SK-N-SH (cell line): ENCODE data around the gene HSD17B7. TPM values are rescaled to one million over a fixed set of nuclear protein-coding genes. Genes with fewer than 3 reads are reported as not detected.

ENCODE experiments used
- CTCF ChIA-PET: fragments of 300-600, 350-600 bp; formaldehyde crosslinking; extraction: SDS; loops from one replicate; lab custom pipeline; 2021; lab: Yijun Ruan, JAX
- POLR2A ChIA-PET: fragments of 350-600 bp; sonication (Branson Sonifier 250); formaldehyde crosslinking; extraction: SDS; loops from one replicate; lab custom pipeline; 2020; ENCODE audit warnings: antibody characterized with exemption, inconsistent platforms; lab: Yijun Ruan, JAX
- DNase-seq: peaks from one replicate; pipeline ENCODE4 v3.0.0; 2012
- H2AFZ ChIP-seq: fragments of 200-600 bp; sonication (generic); 2 replicates; pipeline ENCODE4 v1.8.1; 2016; ENCODE audit warnings: antibody characterized with exemption, mild to moderate bottlenecking, low read depth
- H3F3A ChIP-seq: fragments of 200-600 bp; sonication (generic); replicated peaks from 2 replicates; pipeline ENCODE3; 2016; ENCODE audit warnings: antibody characterized with exemption, mild to moderate bottlenecking; ENCODE audit not compliant: insufficient read depth
- H3K27ac ChIP-seq, 2 experiments: fragments of 200-500 bp in 1 of 2; fragments of 200-600 bp in 1 of 2; sonication (Bioruptor generic) in 1 of 2; sonication (generic), shearing (Covaris generic) in 1 of 2; 2 replicates each; pipeline versions ENCODE4 v1.5.1 to v1.6.1; 2014 to 2016; ENCODE audit warnings: low read depth in 2 of 2, inconsistent platforms in 1 of 2, low read length in 1 of 2, mild to moderate bottlenecking in 1 of 2, mixed read lengths in 1 of 2
- H3K27me3 ChIP-seq: fragments of 200-600 bp; sonication (generic), shearing (Covaris generic); 2 replicates; pipeline ENCODE4 v1.6.1; 2016; ENCODE audit warnings: mixed run types; ENCODE audit not compliant: insufficient read depth
- H3K36me3 ChIP-seq, 2 experiments: fragments of 200-500 bp in 1 of 2; fragments of 200-600 bp in 1 of 2; sonication (Bioruptor generic) in 1 of 2; sonication (generic) in 1 of 2; replicated peaks in 1 of 2; 2 replicates each; pipeline versions ENCODE3 to v1.5.1; 2014 to 2016; ENCODE audit warnings: low read length in 1 of 2, mild to moderate bottlenecking in 1 of 2; ENCODE audit not compliant: insufficient read depth in 2 of 2, control insufficient read depth in 1 of 2
- H3K4me1 ChIP-seq, 2 experiments: fragments of 200-500 bp in 1 of 2; fragments of 200-600 bp in 1 of 2; sonication (Bioruptor generic) in 1 of 2; sonication (generic), shearing (Covaris generic) in 1 of 2; 2 replicates each; pipeline versions ENCODE4 v1.5.1 to v1.6.1; 2014 to 2016; ENCODE audit warnings: low read depth in 1 of 2, low read length in 1 of 2, mixed run types in 1 of 2; ENCODE audit not compliant: insufficient read depth in 2 of 2, control insufficient read depth in 1 of 2
- H3K4me2 ChIP-seq: fragments of 200-600 bp; sonication (generic), shearing (Covaris generic); 2 replicates; pipeline ENCODE4 v1.6.1; 2017; ENCODE audit warnings: mixed run types
- H3K4me3 ChIP-seq, 2 experiments: fragments of 200-500 bp in 1 of 2; fragments of 200-600 bp in 1 of 2; sonication (Bioruptor generic) in 1 of 2; sonication (generic), shearing (Covaris generic) in 1 of 2; 2 replicates each; pipeline versions ENCODE4 v1.5.1 to v1.8.1; 2014 to 2016; ENCODE audit warnings: low read depth in 2 of 2, inconsistent platforms in 1 of 2, low read length in 1 of 2, mild to moderate bottlenecking in 1 of 2, mixed read lengths in 1 of 2, moderate library complexity in 1 of 2
- H3K79me2 ChIP-seq: fragments of 200-600 bp; sonication (generic); 2 replicates; pipeline ENCODE4 v1.8.1; 2017; ENCODE audit warnings: mild to moderate bottlenecking; ENCODE audit not compliant: insufficient read depth
- H3K9ac ChIP-seq: fragments of 200-600 bp; sonication (generic); 2 replicates; pipeline ENCODE4 v1.6.1; 2017; ENCODE audit warnings: mixed run types
- H3K9me2 ChIP-seq: fragments of 200-600 bp; sonication (generic); 2 replicates; pipeline ENCODE4 v1.6.1; 2017; ENCODE audit warnings: mixed run types
- H3K9me3 ChIP-seq: fragments of 200-600 bp; sonication (generic); 2 replicates; pipeline ENCODE4 v1.6.1; 2017; ENCODE audit warnings: mixed run types, mild to moderate bottlenecking, moderate library complexity
- H4K20me1 ChIP-seq: fragments of 200-600 bp; sonication (generic); 2 replicates; pipeline ENCODE4 v1.6.1; 2017; ENCODE audit warnings: mild to moderate bottlenecking, mixed run types; ENCODE audit not compliant: insufficient read depth
- CHD2 ChIP-seq: fragments of 150-350 bp; IDR thresholded peaks from 2 replicates; pipeline ENCODE4 v1.6.1; 2018; ENCODE audit warnings: low read length; ENCODE audit not compliant: partially characterized antibody
- EP300 ChIP-seq, 2 experiments: IDR thresholded peaks; 2 replicates each; pipeline versions ENCODE4 v1.4.0 to v1.6.1; 2012; ENCODE audit warnings: borderline replicate concordance in 1 of 2, low read depth in 1 of 2, low read length in 1 of 2
- FOXJ3 ChIP-seq: sonication (generic); formaldehyde crosslinking; IDR thresholded peaks from 2 replicates; pipeline ENCODE4 v1.5.1; 2020; ENCODE audit warnings: mild to moderate bottlenecking, missing genetic modification reagents
- GATA2 ChIP-seq: sonication (generic); formaldehyde crosslinking; IDR thresholded peaks from 2 replicates; pipeline ENCODE4 v1.5.0; 2020; ENCODE audit warnings: mild to moderate bottlenecking, missing genetic modification reagents
- JUND ChIP-seq: IDR thresholded peaks from 2 replicates; pipeline ENCODE4 v1.4.0; 2012
- MEF2A ChIP-seq: IDR thresholded peaks from 2 replicates; pipeline ENCODE4 v1.4.0; 2012; ENCODE audit warnings: low read depth, borderline replicate concordance
- NRF1 ChIP-seq: IDR thresholded peaks from 2 replicates; pipeline ENCODE4 v1.6.1; 2012; ENCODE audit warnings: low read depth, mild to moderate bottlenecking, low read length
- RFX5 ChIP-seq: IDR thresholded peaks from 2 replicates; pipeline ENCODE4 v1.6.1; 2012; ENCODE audit warnings: mild to moderate bottlenecking, improper control_type of control experiment, low read length
- SMC3 ChIP-seq: IDR thresholded peaks from 2 replicates; pipeline ENCODE4 v1.6.1; 2012; ENCODE audit warnings: low read depth, low read length, improper control_type of control experiment
- TAF1 ChIP-seq: IDR thresholded peaks from 2 replicates; pipeline ENCODE4 v1.6.1; 2012; ENCODE audit warnings: low read depth, mild to moderate bottlenecking, low read length, moderate library complexity, borderline replicate concordance
- WGBS: methylation state at CpG from one replicate; pipeline ENCODE4 v1.1.6; 2017; ENCODE audit warnings: low lambda C conversion rate; 5-methylcytosine and 5-hydroxymethylcytosine counted together
- polyA plus RNA-seq, 3 experiments: library from polyadenylated mRNA; depleted of rRNA; stranded (reverse); fragments of >200 nt; gene quantifications; 2 replicates each; pipeline ENCODE4 v1.2.3, GENCODE V29; 2012
- TF ChIP-seq, protein P1 (sequence below): IDR thresholded peaks from 2 replicates; pipeline ENCODE4; 2012
- TF ChIP-seq, protein P2 (sequence below): fragments of 150-350 bp; IDR thresholded peaks from 2 replicates; pipeline ENCODE4 v1.6.1; 2016; ENCODE audit warnings: mild to moderate bottlenecking, low read depth, low read length
- TF ChIP-seq, protein P3 (sequence below): IDR thresholded peaks from 2 replicates; pipeline ENCODE4 v1.4.0; 2012; ENCODE audit warnings: low read depth, borderline replicate concordance
- TF ChIP-seq, protein P4 (sequence below): fragments of 150-350 bp; IDR thresholded peaks from 2 replicates; pipeline ENCODE4 v1.6.1; 2017; ENCODE audit warnings: antibody characterized with exemption, low read length, low read depth, borderline replicate concordance
- TF ChIP-seq, protein P5 (sequence below): IDR thresholded peaks from 2 replicates; pipeline ENCODE4 v1.4.0; 2012; ENCODE audit warnings: low read depth, borderline replicate concordance

HSD17B7 gene
- polyA plus RNA-seq, 1 of the 3 experiments (the other 2 are of a cell fraction) = 14.5 TPM

DNA sequence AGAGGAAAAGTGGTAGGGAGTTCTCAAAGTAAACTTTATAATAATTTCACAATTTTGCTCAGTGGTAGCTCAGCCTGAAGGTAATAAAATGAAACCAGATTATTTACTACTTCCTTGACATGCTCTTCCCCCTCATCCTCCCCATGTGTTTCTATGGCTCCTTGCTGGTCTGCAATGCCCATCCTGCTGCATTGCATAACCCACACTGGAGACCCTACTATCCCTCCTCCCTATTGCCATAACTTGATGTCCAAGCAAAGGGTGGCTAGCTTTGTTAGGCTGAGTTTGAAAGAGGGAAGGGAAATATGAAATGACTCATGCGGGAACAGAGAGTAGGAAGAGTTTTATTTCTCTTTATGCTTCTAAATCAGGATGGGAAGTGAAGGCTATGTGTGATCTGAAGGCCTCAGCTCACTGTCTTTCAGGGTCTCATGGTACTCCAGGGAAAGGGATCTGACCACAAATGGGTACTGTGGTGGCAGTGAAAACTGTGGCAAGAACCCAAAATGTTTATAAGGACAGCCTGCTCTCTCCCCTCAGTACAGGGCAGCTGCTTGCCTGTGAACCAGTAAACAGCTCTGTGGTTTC is 36.4 kb upstream of the HSD17B7 start:
- DNase-seq = no peak
- Histone ChIP-seq H3K36me3 (peaks cover 59 to 66% of the 10 kb centered on the region in 2 experiments), H3F3A (peaks cover 3% of the 10 kb centered on the region), H3K27ac (no peak overlapping the region; a peak in 1 of 4 replicates), H3K9me2 (no peaks in the 10 kb centered on the region), H3K4me3 (no peak overlapping the region), H3K9me3 (no peaks in the 10 kb centered on the region), H3K4me2 (no peak overlapping the region), H3K9ac (no peak overlapping the region), H3K27me3 (no peaks in the 10 kb centered on the region), H2AFZ (no peak overlapping the region), H3K79me2 (peaks cover 7% of the 10 kb centered on the region; the same call in 1 of the 2 replicates), H4K20me1 (no peaks in the 10 kb centered on the region), H3K4me1 (peaks cover 0 to 29% of the 10 kb centered on the region in 2 experiments; a peak in 1 of 4 replicates)
- ChIA-PET POLR2A (no interaction called here), CTCF (interaction anchor here (0.7 to 0.9 kb wide), 2 partner anchors 40 to 141 kb away, joined by 3 to 4 read pairs; no protein-coding TSS in a partner anchor)
- WGBS = 92% methylated on average over 1 of the region's 1 CpG
- TF ChIP-seq FOXJ3 (CRISPR knock-in tag) (no peak), CHD2 (no peak), JUND (no peak), SMC3 (no peak), TAF1 (no peak), EP300 (IDR thresholded peaks at IDR 0.05; ENCODE audit: borderline replicate concordance in 1 of 2, low read depth in 1 of 2, low read length in 1 of 2) (no peak), RFX5 (no peak), GATA2 (CRISPR knock-in tag) (no peak), NRF1 (no peak), MEF2A (no peak)
- TF ChIP-seq, protein P1, sequence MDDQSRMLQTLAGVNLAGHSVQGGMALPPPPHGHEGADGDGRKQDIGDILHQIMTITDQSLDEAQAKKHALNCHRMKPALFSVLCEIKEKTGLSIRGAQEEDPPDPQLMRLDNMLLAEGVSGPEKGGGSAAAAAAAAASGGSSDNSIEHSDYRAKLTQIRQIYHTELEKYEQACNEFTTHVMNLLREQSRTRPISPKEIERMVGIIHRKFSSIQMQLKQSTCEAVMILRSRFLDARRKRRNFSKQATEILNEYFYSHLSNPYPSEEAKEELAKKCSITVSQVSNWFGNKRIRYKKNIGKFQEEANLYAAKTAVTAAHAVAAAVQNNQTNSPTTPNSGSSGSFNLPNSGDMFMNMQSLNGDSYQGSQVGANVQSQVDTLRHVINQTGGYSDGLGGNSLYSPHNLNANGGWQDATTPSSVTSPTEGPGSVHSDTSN = no peak
- TF ChIP-seq, protein P2, sequence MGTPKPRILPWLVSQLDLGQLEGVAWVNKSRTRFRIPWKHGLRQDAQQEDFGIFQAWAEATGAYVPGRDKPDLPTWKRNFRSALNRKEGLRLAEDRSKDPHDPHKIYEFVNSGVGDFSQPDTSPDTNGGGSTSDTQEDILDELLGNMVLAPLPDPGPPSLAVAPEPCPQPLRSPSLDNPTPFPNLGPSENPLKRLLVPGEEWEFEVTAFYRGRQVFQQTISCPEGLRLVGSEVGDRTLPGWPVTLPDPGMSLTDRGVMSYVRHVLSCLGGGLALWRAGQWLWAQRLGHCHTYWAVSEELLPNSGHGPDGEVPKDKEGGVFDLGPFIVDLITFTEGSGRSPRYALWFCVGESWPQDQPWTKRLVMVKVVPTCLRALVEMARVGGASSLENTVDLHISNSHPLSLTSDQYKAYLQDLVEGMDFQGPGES = no peak
- TF ChIP-seq, protein P3, sequence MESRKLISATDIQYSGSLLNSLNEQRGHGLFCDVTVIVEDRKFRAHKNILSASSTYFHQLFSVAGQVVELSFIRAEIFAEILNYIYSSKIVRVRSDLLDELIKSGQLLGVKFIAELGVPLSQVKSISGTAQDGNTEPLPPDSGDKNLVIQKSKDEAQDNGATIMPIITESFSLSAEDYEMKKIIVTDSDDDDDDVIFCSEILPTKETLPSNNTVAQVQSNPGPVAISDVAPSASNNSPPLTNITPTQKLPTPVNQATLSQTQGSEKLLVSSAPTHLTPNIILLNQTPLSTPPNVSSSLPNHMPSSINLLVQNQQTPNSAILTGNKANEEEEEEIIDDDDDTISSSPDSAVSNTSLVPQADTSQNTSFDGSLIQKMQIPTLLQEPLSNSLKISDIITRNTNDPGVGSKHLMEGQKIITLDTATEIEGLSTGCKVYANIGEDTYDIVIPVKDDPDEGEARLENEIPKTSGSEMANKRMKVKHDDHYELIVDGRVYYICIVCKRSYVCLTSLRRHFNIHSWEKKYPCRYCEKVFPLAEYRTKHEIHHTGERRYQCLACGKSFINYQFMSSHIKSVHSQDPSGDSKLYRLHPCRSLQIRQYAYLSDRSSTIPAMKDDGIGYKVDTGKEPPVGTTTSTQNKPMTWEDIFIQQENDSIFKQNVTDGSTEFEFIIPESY = no peak
- TF ChIP-seq, protein P4, sequence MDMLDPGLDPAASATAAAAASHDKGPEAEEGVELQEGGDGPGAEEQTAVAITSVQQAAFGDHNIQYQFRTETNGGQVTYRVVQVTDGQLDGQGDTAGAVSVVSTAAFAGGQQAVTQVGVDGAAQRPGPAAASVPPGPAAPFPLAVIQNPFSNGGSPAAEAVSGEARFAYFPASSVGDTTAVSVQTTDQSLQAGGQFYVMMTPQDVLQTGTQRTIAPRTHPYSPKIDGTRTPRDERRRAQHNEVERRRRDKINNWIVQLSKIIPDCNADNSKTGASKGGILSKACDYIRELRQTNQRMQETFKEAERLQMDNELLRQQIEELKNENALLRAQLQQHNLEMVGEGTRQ = no peak
- TF ChIP-seq, protein P5, sequence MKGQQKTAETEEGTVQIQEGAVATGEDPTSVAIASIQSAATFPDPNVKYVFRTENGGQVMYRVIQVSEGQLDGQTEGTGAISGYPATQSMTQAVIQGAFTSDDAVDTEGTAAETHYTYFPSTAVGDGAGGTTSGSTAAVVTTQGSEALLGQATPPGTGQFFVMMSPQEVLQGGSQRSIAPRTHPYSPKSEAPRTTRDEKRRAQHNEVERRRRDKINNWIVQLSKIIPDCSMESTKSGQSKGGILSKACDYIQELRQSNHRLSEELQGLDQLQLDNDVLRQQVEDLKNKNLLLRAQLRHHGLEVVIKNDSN = no peak
